Measurements from ENCODE around the gene RGS6.

Gene RGS6

DNA sequence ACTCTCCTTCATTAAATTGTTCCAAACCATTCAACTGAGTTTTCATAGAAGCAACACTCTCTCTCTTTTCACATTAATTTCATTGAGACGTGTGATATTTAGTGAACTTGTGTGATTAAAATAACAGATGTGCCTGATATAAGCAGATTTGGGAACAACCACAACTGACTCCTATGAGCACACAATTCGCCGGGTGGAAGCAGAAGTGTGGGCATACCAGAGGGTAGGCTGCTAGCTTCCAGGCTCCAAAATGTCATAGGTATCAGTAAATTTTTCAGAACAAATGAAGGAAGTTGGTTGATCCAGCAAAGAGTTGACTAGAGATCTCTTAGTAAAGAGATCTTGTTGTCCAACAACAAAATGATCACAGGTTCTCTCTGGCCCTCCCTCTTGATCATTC is 532.0 kb downstream of the RGS6 start:
- no peak for TF ChIP-seq GATA2 (IDR thresholded peaks at IDR 0.05; ENCODE audit: low read depth, low read length)
- TF ChIP-seq GATA3 (IDR thresholded peaks at IDR 0.05; ENCODE audit: low read depth, low read length) = no peak

DNA sequence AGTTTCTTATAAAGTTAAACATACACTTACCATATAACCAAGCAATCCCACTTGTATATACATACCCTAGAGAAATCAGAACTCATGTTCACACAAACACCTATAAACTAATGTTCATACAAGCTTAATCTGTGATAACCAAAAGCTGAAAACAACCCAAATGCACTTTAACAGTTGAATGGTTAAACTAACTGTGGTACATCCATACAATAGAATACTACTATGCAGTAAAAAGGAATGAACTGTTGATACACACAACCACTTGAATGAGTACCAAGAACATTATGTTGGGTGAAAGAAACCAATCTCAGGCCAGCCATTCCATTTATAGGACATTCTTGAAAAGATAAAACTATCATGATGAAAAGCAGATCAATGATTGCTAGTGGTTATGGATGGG is 534.1 kb downstream of the RGS6 start:
- TF ChIP-seq GATA2 (IDR thresholded peaks at IDR 0.05; ENCODE audit: low read depth, low read length) = no peak
- no peak for TF ChIP-seq GATA3 (IDR thresholded peaks at IDR 0.05; ENCODE audit: low read depth, low read length)

DNA sequence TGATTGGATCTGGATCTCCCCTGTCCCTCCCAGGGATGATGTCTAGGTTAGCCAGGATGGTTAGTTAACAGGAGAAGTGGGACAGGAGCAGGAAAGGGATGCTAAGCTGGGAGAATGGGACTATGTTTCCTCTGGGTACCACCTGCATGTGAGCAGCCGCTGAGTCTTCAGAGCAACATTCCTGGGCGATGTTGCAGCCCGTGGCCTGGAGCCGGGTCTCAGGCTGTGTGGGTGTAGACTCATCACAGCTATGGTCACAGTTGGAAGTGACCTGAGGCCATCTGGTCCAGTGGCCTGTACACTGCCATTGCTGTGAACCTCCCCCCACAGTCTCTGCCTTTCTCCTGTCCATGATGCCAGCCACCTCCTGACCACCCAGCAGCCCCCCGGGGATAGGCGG is 539.1 kb downstream of the RGS6 start:
- TF ChIP-seq GATA2 (IDR thresholded peaks at IDR 0.05; ENCODE audit: low read depth, low read length) = no peak
- TF ChIP-seq GATA3 (IDR thresholded peaks at IDR 0.05; ENCODE audit: low read depth, low read length) = no peak

DNA sequence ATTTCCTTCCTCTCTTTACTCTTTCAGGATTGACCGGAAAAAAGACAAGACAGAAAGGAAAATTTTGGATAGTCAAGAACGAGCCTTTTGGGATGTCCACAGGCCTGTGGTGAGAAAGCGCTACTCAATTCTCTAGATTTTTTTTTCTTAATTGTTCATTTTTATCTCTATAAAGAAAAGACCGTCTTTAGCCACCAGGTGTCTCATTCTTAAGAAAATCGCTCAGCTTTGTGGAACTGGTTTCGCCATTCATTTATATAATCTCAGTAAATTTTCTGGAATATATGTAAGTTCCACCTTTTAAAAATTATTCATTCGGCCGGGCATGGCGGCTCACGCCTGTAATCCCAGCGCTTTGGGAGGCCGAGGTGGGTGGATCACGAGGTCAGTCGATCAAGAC is 540.6 kb downstream of the RGS6 start:
- no peak for TF ChIP-seq GATA2 (IDR thresholded peaks at IDR 0.05; ENCODE audit: low read depth, low read length)
- TF ChIP-seq GATA3 (IDR thresholded peaks at IDR 0.05; ENCODE audit: low read depth, low read length) = no peak

DNA sequence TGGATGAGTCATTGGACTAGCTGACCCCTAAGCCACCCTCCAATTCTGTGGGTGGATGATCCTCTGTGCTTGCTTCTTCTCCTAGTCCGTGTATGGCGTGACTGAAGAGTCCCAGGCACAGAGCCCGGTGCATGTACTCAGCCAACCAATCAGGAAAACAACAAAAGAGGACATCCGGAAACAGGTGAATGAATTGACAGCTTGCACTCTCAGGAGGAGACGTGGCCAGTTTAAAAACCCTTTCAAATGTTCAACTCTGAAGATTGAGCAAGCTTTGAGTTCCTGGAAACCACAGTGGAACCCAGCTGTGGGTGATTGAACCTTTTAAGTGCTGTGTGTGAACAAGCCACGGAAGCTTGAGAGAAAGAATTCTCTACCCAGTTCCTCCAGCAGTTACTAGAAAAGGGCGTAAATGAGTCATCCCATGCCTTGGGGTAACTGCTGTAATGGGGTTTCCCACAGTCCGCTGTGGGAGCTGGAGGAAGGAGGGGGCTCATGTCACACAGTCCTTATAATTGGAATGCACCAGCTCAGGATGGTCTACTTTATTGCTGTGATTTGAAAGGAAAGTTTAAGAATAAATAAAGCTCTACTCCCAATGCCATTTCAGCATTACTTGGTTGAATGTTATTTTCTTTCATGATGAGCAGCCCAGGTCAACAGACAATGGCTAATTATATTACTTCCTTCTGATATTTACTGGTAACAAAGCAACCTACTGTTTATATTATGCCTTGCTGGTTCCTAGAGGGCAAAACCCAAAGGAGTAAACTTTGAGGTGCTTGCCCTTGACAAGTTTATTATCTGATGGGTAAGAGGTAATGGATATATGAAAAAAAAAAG is 544.6 kb downstream of the RGS6 start:
- TF ChIP-seq GATA3 (IDR thresholded peaks at IDR 0.05; ENCODE audit: low read depth, low read length) (no peak), GATA2 (IDR thresholded peaks at IDR 0.05; ENCODE audit: low read depth, low read length) (no peak)

DNA sequence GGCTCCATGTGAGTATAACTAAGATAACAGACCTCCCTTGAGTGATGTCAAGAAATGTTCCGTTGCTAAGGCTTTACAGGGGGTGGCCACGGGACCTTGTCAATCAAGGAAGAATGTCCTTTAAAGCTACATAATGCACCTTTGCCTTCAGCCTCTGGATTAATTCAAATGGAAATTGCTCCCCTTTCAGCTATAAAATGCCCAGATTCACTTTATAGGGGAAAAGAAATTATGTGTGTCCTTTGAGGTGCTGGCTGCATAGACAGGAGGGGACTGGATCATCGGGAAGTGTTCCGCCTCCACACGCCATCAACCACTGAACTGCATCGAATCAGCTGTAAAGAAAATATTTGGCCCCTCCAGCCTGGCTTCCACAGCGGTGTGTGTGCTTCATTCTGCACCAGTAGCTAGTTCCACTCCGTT is 546.3 kb downstream of the RGS6 start:
- TF ChIP-seq GATA2 (IDR thresholded peaks at IDR 0.05; ENCODE audit: low read depth, low read length) (no peak), GATA3 (IDR thresholded peaks at IDR 0.05; ENCODE audit: low read depth, low read length) (no peak)

DNA sequence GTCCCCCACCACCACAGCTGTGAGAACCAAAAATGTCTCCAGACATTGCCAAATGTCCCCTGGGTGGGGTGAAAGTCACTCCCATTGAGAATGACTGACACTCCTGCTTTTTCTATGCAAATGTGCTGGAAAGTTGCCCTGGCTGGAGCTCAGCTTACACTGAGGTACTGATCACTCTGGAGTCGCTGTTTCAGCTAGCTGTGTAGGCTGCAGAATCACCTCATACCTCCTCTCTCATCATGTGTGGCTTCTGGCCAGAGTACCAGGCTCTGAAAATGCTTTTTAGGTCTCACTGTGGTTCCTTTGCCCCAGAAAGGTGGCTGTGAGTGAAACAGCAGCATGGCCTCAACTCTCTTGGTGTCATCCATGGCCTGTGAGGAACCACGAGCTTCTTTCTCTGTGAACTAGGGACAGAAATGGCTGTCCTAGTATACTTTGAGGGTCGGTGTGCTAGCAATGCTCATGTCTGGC is 547.3 kb downstream of the RGS6 start:
- TF ChIP-seq GATA3 (IDR thresholded peaks at IDR 0.05; ENCODE audit: low read depth, low read length) (no peak), GATA2 (IDR thresholded peaks at IDR 0.05; ENCODE audit: low read depth, low read length) (no peak)

DNA sequence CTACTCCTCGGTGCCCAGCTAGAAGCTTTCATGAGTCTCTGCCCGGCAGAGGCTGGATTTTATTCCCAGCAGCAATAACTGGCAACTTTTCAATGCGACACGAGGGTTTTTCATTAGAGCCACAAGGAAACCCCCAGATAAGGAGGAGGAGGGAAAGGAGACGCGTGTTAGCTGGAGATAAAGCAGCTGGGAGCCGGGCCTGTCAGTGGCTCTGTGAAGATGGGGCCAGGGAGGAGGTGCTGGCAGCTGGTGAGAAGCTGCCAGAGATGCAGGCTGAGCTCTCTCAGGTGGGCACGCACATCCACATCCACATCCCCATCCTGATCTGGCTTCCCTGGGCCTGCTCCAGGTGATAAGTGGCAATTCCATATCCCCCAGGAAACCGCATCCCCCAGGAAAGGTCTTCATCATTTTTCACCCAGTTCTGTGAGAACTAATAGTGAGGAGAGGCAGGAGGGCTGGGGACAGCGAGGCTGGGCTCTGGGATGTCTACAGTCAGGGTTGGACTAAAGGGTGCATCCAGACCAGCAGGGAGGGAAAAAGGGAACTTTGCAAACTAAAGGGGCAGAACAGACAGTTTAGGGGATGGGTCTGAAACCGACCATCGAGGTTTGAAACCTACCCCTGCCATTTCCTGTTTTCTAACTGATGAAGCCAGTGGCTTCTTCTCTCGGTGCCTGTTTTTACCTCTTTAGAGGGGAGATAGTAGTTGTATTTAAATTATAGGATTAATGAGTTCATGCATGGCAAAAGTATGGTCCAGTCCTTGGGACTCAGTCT is 548.4 kb downstream of the RGS6 start:
- TF ChIP-seq GATA2 (IDR thresholded peaks at IDR 0.05; ENCODE audit: low read depth, low read length) (no peak), GATA3 (IDR thresholded peaks at IDR 0.05; ENCODE audit: low read depth, low read length) (no peak)

DNA sequence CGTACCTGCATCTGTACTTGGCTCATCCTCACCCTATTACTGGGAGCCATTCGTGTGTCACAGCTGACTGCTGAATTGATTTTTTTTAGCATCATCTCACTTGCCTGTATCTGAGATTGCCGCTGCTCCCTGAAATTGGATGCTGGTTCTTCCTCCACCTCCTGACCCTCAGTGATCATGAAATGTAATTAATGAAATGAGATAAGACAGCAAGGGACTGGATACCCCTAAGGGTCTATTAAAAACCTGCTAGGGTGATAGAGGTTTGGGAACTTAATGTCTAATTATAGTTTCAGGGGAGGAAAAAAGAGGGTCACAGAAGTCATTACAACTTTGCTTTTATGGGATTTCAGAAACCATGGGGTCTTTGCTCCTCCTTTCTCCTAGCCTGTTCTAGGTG is 551.1 kb downstream of the RGS6 start:
- TF ChIP-seq GATA2 (IDR thresholded peaks at IDR 0.05; ENCODE audit: low read depth, low read length) (no peak), GATA3 (IDR thresholded peaks at IDR 0.05; ENCODE audit: low read depth, low read length) (no peak)

DNA sequence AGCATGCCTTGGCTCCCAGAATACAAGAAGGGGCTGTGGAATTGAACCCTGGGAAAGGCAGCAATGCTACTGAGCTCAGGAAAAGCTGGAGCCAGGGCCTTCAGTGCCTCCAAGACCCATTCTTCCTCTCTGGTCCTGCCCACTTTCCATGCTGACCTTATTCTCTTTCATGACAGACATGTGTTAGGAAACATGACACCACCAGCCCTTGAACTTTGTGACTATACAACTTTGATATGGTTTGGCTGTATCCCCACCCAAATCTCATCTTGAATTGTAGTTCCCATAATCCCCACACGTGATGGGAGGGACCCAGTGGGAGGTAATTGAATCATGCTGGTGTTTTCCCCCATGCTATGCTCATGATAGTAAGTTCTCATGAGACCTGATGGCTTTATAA is 553.5 kb downstream of the RGS6 start:
- no peak for TF ChIP-seq GATA3 (IDR thresholded peaks at IDR 0.05; ENCODE audit: low read depth, low read length)
- TF ChIP-seq GATA2 (IDR thresholded peaks at IDR 0.05; ENCODE audit: low read depth, low read length) = no peak

DNA sequence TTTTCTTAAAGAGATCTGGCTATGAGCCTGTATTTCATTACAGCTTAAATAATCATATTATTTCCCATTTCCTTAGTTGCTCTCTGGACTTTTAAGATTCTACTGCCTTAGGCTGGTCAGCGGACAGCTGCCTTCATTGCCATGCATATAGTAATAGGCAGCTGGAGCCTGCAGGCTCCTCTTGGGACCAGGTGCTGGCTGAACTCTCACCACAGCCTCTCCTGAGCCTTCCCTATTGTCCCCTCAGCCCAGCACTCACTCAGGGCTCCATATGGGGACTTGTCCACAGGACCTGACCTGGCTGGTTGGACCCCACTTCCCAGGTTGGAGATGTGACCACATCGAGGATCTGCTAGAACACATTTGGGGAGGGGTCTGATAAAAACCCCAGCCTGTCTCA is 556.3 kb downstream of the RGS6 start:
- TF ChIP-seq GATA2 (IDR thresholded peaks at IDR 0.05; ENCODE audit: low read depth, low read length) = no peak
- TF ChIP-seq GATA3 (IDR thresholded peaks at IDR 0.05; ENCODE audit: low read depth, low read length) = no peak

DNA sequence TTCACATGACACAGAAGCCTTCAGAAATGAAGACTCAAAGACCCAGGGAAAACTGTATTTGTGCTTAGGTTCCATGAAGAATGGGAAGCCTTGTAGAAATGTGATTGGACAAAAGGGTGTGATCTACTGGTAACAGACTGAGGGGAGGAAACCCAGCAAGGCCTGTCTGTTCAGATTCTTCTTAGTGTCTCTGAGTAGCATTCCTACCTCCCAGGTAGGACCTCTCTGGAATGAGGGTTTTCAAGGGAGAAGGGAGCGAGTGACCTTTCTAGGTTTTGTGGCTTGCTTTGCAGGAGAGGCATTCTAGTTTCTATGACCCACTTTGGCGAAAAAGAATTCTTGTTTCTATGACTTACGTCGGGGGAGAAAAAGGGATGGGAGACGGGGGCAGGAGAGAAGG is 560.0 kb downstream of the RGS6 start:
- TF ChIP-seq GATA2 (IDR thresholded peaks at IDR 0.05; ENCODE audit: low read depth, low read length) (no peak), GATA3 (IDR thresholded peaks at IDR 0.05; ENCODE audit: low read depth, low read length) (no peak)

DNA sequence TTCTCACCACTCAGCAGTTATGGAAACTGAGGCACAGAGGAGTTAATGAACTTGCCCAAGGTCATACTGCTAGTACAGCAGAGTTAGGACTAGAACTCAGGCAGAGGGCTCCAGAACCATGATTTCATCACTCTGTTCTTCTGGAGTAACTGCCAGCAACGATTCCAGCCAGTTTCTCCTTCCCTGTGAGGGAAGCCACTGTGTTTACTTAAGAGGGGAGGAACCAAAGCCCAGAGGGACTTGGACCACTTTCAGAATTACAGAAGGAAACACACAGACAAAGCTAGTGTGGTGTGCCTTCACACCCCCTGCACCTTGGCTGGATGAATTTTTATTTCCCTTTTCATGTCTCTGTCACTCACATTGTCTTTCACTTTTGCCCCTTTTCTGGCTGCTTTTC is 563.4 kb downstream of the RGS6 start:
- TF ChIP-seq GATA3 (IDR thresholded peaks at IDR 0.05; ENCODE audit: low read depth, low read length) = no peak
- no peak for TF ChIP-seq GATA2 (IDR thresholded peaks at IDR 0.05; ENCODE audit: low read depth, low read length)

DNA sequence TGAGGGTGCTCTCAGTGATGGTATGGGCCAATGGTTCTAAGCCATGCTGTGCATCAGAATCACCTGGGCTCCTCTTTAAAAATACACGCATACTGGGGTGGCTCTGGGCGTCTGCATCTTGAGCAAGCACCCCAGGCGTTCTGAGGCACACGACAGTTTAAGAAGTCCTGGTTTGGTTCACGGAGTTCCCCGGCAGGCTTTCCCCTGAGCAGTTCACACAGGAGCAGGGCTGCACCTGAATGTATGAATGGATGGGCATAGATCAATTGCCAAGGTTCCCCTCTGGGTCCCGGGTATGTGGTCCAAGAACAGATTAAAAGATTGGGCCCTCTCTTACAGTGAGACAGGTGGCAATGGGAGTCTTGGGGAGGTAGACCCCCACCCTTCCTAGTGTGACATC is 566.4 kb downstream of the RGS6 start:
- no peak for TF ChIP-seq GATA3 (IDR thresholded peaks at IDR 0.05; ENCODE audit: low read depth, low read length)
- no peak for TF ChIP-seq GATA2 (IDR thresholded peaks at IDR 0.05; ENCODE audit: low read depth, low read length)

DNA sequence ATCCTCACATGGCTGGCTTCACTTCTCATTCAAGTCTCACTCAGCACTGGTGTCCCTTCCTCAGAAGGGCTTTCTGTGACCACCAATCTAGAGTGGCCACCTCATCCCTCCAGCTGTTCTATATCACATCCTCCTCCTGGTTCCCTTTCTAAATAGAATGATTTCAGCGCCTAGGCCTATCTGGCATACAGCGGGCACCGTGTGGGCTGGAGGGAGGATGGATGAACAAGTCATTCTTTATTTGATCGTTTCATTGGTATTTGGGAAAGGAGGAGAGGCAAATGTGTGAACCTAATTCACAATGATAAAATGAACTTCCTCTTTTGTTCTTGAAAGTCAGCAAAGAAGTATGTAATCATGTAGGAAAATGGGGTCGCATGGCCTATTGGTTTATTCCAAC is 567.5 kb downstream of the RGS6 start:
- no peak for TF ChIP-seq GATA3 (IDR thresholded peaks at IDR 0.05; ENCODE audit: low read depth, low read length)
- no peak for TF ChIP-seq GATA2 (IDR thresholded peaks at IDR 0.05; ENCODE audit: low read depth, low read length)
